Stimulated activated CD8-positive, alpha-beta memory T cell treated with anti-CD3 and anti-CD28 coated beads, Interleukin-4, amount 100 ng/mL, for 4 hours (primary cell): Measurements from ENCODE around the gene COG1.
"Not testable (repeated sequence)": the region's sequence is repeated elsewhere in the genome, so short reads cannot be mapped to it uniquely, and the experiment has no call there.

Experiments
- DNase-seq, 2 donors: peaks; one replicate each; pipeline ENCODE4 v3.0.0-alpha.2; 2020; ENCODE audit warnings: low read depth in 2 of 2, low spot score in 1 of 2

COG1 gene, protein sequence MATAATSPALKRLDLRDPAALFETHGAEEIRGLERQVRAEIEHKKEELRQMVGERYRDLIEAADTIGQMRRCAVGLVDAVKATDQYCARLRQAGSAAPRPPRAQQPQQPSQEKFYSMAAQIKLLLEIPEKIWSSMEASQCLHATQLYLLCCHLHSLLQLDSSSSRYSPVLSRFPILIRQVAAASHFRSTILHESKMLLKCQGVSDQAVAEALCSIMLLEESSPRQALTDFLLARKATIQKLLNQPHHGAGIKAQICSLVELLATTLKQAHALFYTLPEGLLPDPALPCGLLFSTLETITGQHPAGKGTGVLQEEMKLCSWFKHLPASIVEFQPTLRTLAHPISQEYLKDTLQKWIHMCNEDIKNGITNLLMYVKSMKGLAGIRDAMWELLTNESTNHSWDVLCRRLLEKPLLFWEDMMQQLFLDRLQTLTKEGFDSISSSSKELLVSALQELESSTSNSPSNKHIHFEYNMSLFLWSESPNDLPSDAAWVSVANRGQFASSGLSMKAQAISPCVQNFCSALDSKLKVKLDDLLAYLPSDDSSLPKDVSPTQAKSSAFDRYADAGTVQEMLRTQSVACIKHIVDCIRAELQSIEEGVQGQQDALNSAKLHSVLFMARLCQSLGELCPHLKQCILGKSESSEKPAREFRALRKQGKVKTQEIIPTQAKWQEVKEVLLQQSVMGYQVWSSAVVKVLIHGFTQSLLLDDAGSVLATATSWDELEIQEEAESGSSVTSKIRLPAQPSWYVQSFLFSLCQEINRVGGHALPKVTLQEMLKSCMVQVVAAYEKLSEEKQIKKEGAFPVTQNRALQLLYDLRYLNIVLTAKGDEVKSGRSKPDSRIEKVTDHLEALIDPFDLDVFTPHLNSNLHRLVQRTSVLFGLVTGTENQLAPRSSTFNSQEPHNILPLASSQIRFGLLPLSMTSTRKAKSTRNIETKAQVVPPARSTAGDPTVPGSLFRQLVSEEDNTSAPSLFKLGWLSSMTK

DNA sequence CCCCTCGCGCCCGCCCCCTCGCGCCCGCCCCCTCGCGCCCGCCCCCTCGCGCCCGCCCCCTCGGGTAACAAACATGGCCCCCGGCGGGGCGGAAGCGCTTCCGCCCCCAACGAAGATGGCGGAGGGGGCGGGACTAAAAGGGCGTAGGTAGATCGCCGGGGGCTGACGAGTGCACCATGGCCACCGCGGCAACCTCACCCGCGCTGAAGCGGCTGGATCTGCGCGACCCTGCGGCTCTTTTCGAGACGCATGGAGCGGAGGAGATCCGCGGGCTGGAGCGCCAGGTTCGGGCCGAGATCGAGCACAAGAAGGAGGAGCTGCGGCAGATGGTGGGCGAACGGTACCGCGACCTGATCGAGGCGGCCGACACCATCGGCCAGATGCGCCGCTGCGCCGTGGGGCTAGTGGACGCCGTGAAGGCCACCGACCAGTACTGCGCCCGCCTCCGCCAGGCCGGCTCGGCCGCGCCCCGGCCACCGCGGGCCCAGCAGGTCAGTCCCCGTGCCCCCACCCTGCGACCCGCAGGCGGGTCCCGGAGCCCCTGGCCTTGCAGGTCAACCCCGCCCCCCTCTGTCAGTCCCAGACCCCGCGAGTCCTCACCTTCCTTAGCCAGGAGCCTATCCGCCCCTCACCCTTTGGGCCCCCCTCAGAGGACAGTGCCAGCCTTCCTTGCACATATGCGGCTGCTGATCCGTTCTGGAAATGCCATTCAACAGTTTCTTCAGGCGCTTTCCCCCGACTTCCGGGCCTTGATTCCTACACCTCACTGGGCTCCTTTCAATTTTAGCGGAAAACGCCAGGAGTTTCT, at the start of gene COG1:
Gene COG1 (plus strand): TSS at position 162 of the 808 bp plus-strand sequence. CDS start 15 bp downstream, at position 177.
- DNase-seq, result peak; percentile 49 to 80

DNA sequence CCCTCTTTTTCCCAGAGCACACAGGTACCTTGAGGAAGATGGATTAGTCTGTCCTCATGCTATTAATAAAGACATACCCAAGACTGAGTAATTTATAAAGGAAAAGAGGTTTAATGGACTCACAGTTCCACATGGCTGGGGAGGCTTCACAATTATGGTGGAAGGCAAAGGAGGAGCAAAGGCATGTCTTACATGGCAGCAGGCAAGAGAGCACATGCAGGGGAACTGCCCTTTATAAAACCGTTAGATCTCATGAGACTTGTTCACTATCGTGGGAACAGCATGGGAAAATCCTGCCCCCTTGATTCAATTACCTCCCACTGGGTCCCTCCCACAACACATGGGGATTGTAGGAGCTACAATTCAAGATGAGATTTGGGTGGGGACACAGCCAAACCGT, 48.6 kb upstream of the COG1 start:
- not testable (repeated sequence) for DNase-seq

DNA sequence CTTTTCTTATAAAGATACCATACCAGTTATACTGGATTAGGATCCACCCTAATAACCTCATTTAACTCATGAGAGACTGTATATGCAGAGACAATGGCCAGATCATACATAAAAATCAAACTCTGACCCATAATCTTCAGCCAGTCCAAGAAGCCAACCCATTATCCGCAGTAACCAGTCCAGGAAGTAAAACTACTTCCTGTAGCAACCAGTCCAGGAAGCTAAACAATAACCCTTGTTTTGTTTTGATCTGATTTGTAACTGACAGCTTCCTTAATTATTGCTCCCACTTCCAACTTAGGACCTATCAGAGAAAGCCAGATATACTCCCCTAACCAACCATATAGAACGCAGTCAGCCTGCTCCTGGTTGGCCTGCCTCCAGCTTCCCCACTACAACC, 47.2 kb upstream of the COG1 start:
- DNase-seq, result no peak

DNA sequence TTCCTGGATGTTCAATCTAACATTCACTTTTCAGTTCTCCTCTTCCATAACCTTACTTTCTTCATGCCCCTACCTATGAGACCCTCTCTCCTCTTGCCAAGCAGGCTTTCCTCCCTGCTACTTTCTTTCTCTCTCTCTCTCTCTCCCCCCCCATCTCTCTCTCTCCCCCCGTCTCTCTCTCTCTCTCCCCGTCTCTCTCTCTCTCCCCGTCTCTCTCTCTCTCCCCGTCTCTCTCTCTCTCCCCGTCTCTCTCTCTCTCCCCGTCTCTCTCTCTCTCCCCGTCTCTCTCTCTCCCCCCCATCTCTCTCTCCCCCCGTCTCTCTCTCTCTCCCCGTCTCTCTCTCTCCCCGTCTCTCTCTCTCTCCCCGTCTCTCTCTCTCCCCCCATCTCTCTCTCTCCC, 45.1 kb upstream of the COG1 start:
- not testable (repeated sequence) for DNase-seq

DNA sequence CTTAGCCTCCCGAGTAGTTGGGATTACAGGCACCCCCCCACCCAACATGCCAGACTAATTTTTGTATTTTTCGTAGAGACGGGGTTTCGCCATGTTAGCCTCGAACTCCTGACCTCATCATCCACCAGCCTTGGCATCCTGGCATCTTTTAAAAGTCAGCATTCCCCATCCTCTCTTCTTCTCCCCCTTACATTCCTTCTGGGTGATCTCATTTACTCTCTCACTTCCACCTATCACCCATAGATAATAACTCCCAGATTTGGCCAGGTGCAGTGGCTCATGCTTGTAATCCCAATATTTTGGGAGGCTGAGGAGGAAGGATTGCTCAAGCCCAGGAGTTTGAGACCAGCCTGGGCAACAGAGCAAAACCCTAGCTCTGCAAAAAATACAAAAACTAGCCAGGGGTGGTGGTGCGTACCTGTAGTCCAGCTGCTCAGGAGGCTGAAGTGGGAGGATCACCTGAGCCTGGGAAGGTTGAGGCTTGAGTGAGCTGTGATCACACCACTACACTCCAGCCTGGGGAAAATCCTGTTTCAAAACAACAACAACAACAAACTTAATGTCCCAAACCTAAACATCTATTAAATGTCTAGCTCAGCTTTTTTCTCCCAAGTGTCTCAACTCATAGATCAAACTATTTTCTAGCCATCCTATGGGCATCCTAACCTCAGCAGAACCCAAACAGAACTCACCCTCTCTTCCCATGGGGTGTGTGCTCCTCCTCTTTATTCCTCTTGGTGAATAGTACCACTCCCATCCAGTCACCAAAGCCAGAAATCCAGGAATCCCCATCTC, 44.1 kb upstream of the COG1 start:
- no peak for DNase-seq

DNA sequence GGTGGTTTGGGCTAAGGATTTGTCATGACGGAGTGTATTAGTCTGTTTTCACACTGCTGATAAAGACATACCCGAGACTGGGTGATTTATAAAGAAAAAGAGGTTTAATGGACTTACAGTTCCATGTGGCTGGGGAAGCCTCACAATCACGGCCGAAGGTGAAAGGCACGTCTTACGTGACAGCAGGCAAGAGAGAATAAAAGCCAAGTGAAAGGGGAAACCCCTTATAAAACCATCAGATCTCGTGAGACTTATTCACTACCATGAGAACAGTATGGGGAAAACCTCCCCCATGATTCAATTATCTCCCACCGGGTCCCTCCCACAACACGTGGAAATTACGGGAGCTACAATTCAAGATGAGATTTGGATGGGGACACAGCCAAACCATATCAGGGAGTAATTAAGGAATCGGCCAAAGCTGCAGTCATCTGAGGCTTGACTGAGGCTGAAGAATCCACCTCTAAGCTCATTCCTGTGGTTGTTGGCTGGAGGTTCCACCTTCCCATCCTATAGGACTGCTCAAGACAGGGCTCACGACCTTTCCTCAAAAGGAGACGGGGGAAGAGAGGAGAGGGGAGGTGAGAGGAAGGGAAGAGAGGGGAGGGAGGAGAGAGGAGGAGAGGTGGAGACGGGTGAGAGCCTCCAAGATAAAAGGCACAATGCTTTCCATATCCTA, 42.1 kb upstream of the COG1 start:
- DNase-seq, result not testable (repeated sequence)

DNA sequence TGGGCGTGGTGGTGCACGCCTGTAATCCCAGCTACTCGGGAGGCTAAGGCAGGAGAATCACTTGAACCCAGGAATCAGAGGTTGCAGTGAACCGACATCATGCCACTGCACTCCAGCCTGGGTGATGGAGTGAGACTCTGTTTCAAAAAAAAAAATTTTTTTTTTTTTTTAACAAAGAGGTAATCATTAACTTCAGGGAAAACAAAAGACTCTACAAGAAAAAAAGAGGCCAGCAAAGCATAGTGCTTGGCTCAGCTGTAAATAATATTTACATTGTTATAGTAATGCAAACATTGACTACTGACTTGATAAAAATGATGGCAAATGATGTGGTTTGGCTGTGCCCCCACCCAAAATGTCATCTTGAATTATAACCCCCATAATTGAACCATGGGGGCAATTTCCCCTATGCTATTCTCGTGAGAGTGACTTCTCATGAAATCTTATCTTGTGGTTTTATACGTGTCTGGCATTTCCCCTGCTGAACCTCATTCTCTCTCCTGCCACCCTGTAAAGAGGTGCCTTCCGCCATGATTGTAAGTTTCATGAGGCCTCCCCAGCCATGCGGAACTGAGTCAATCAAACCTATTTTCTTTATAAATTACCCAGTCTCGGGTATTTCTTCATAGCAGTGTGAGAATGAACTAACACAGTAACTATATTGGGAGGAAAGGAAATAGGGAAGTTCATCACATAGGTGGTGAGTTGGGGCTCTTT, 40.8 kb upstream of the COG1 start:
- no peak for DNase-seq

DNA sequence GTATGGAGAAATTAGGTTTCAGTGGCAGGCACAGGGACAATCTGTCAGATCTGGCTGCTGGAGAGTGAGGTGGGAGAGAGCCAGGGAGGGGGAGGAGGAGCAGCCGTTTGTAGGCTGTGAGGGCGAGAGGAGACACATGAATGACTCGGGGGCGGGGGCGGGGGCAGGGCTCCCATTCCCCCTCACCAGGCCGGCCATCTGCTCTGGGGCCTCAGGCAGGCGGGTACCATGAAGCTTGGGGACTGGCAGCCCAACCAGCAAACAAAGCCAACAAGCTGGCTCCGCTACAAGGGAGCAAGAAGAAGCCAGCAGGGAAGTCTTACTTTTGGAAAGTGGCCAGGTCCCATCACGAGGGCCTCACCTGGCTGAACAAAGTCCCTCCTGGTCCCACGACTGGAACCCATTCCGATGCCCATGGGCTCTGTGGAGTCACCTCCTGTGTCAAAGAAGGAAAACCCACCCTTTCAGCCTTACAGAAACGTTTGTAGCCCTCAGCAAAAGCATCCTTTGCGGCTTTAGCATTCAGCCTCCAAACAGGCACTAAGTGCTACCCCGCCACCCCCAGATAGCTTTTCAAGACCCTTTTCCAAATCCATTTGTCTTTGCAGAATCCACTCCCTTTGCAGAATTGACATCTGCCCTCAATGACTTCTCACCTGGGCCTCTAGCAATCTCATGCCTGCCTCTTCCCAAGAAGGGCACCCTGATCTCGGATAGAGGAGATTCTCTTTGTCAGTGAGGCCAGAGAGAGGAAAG, 37.3 kb upstream of the COG1 start:
- no peak for DNase-seq

DNA sequence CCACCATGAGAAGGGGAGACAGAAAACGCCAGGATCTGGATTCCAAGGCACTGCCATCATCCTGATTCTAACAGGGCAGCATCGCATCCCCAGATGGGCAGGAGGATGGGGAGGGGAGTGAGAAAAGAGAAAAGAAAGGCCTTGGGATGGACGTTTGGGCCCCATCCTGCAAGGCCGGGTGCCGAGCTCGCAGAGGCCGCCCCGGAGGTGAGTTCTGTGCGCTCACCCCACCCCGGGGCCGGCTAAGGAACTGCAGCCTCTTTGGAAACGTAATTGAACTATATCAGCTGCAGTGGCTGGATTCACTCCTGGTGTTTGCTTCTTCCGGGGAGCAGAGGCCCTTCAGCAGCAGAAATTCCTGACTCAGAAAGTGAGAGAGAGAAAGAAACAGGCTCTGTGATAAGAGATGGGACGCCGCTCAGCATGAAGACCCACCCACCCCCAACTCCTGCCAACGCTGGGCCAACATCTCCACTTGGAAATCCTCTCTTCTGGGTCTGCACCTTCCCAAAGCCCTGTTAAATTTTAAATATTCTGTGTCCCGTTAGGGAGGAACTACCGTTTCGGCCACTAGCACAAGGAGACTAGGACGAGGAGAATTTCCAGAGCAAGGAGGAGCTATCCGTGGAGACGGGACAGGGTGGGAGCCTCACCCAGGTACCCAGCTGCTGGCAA, 36.6 kb upstream of the COG1 start:
- DNase-seq, result peak; percentile 6 to 17

DNA sequence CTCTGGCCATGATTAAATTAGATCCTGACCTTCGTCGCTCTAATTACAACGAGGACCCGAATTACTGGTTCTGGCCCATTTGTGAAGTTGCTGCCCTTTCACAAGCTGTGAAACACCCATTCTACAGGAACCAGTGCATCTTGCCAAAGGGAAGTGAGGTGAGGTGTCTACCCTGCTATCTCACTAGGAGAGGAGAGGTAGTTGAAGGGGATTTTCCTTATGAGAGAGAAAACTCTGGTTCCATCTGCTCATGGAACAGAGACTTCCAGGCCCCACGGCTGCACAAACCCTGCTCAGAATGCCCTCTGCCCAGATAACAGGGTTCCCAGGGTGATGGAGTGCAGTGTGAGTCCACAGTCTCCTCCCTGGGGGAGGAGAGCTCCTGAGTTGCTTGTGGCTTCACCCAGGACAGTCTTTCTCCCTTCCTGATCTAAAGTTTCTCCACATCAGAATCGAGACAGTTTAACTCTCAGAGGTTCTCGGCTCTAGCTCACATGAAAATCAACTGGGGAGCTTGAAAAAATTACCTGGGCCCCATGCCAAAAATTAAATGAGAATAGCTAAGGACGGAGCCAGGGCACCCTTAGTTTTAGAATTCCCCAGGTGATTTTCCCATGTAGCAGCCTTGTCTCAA, 35.9 kb upstream of the COG1 start:
- no peak for DNase-seq

DNA sequence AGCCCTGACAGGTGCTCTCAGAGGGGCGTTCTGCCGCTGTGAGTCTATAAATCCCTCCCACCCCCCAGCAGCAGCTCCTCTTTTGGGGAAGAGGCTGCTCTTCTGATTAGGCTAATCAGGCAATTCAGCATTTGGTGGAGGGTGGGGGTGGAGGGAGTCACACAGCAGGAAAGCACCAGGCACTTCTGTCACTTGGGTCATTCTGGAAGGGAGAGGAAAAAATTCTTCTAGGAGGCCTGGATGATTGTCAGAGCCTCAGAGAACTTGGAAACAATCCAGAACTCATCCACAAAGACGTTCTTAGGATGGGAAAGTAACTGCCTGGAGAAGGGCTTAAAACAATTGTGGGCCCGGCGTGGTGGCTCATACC, 35.3 kb upstream of the COG1 start:
- DNase-seq, result no peak

DNA sequence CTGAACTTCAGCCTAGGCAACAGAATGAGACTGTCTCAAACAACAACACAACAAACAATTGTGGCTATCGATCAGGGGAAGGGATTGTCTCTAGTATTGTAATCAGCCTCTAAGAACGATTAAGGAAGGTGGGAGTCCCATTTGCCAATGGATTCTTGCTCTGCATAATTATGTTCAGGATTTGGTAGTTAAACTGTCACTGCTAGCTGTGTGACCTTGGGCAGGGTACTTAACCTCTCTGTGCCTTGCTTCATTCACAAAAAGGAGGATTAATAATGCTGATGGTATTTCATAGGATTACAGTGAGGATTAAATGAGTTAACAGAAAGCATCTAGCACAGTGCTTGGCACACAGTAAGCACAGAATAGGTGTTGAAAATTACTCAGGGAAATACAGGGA, 34.7 kb upstream of the COG1 start:
- no peak for DNase-seq

DNA sequence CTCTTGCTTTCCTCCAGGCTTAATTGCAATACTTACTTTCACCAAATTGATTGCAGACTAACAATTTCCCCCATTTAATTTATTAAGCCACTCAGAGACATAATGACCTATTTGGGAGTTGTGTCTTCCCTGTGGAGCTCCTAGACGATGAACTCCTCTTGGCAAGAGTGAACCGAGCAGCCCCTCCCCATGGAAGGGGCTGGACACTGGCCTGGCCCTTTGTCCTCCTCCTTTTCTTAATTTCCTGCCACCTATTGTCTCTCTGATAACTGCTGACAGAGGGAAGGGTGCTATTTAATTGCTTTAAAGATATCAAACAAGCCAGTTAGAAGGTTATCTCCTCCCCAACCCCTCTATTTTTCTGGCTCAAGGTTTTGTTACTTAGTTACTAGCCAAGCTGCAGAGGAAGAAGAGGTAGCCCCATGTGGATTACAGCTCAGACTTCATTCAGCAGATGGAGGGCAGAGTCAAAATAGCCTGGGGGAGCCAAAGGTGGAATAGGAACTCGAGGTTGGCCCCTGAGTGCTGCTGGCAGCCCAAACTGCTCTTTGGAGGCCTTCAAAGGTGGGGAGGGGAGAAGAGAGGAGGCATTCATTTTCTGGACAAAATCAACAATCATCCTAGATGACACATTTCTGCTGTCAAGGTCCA, 31.8 kb upstream of the COG1 start:
- no peak for DNase-seq

DNA sequence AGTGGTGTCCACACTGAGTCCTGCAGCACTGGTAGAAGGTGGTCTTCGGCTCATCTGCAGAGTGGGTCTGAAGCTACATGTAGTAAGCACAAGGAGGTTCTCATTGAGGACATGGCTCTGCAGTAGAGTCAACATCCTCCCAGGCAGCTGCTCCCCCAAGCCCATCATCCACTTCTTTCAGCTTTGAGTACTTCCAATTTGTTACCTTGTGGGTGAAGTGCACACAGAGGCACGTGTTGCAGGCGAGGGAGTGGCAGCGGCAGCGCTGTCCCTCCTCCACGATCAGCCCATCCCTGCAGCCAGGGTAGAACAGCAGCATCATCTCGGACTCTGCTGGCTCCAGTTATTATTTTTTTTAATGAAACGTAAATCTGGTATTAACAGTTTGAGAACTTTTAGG, 29.8 kb upstream of the COG1 start:
- no peak for DNase-seq

DNA sequence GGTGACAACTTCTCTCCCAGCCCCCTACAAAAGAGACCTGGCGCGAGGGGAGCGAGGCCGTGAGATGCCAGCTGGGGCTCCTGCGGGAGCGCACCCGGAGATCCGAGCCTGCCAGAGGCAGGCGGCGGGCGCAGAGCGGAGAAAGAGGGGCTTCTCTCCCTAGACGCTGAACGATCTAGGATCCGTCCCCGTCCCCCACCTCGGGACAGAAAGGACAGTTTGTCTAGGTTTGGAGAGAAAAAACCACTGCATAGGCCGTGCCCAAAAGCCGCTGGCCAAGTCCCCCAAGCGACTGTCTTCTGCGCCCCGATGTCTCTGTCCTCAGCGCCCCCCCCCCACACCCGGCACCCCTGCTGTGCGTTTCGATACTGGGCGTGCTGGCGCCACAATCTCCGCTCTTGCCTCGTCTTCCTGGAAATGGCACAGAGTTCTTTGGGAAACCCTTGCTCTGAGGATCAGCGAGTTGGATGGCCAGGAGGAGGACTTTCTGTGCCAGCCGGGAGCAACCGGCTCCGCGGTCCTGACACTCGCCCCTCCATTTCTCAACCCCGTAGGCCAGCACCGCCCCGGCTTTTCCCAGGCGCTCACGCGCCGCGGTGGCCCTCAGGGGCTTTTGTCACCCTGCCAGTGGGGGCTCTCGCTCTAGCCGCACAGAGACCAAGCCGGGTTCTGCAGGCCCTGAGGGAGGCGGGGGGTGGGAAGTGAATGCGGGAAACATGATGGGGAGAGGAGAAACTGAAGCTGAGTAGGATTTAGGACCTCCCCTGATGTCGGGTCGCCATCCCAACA, 27.0 kb upstream of the COG1 start:
- no peak for DNase-seq
